Suprapubic skin (tissue), 4 donors: ENCODE measurements around the gene NHSL2. TPM values are rescaled to one million over a fixed set of nuclear protein-coding genes. Genes with fewer than 3 reads are reported as not detected.

ENCODE experiments used
- DNase-seq, 2 donors: peaks; one replicate each; pipeline ENCODE4 v3.0.0-alpha.2; 2019; ENCODE audit warnings: low spot score in 2 of 2
- H3K27ac ChIP-seq: fragments of 200-600 bp; sonication (generic); one replicate; pipeline ENCODE4 v1.5.1; 2019
- H3K27me3 ChIP-seq: fragments of 200-600 bp; sonication (generic); one replicate; pipeline ENCODE4 v1.5.1; 2019
- H3K36me3 ChIP-seq: fragments of 200-600 bp; sonication (generic); one replicate; pipeline ENCODE4 v1.5.1; 2019
- H3K4me1 ChIP-seq: fragments of 200-600 bp; sonication (generic); one replicate; pipeline ENCODE4 v1.5.1; 2019
- H3K4me3 ChIP-seq: fragments of 200-600 bp; sonication (generic); one replicate; pipeline ENCODE4 v1.5.1; 2019; ENCODE audit warnings: mild to moderate bottlenecking
- H3K9me3 ChIP-seq: fragments of 200-600 bp; sonication (generic); one replicate; pipeline ENCODE4 v1.5.1; 2019
- EP300 ChIP-seq: sonication (generic); formaldehyde crosslinking; IDR thresholded peaks from one replicate; pipeline ENCODE4 v1.6.1; 2017; ENCODE audit warnings: antibody characterized with exemption
- POLR2A ChIP-seq, 2 donors: fragments of 450-650 bp; IDR thresholded peaks; one replicate each; pipeline ENCODE4 v1.6.1; 2017; ENCODE audit warnings: antibody characterized with exemption in 2 of 2, mild to moderate bottlenecking in 2 of 2, moderate library complexity in 2 of 2
- POLR2AphosphoS5 ChIP-seq, 3 donors: sonication (generic); formaldehyde crosslinking; IDR thresholded peaks; one replicate each; pipeline ENCODE4 v1.6.1; 2017; ENCODE audit warnings: antibody characterized with exemption in 3 of 3
- WGBS: methylation state at CpG from one replicate; pipeline ENCODE4 v1.1.5; 2018; 5-methylcytosine and 5-hydroxymethylcytosine counted together
- total RNA-seq, 4 donors: library from RNA; depleted of rRNA; stranded (reverse); fragments of >200 nt; gene quantifications; one replicate each; pipeline ENCODE4 v1.1.0, GENCODE V29; 2016
- TF ChIP-seq, protein P1 (sequence below), 2 donors: fragments of 200-600 bp in 1 of 2; fragments of 450-650 bp in 1 of 2; sonication (generic) in 1 of 2; IDR thresholded peaks; one replicate each; pipeline ENCODE4 v1.5.1; 2016 to 2019; ENCODE audit warnings: antibody characterized with exemption in 2 of 2, mild to moderate bottlenecking in 1 of 2, moderate library complexity in 1 of 2

NHSL2 gene
- total RNA-seq, 4 donors from 2014 or later = 2.0 to 4.7 (median 3.0) TPM

DNA sequence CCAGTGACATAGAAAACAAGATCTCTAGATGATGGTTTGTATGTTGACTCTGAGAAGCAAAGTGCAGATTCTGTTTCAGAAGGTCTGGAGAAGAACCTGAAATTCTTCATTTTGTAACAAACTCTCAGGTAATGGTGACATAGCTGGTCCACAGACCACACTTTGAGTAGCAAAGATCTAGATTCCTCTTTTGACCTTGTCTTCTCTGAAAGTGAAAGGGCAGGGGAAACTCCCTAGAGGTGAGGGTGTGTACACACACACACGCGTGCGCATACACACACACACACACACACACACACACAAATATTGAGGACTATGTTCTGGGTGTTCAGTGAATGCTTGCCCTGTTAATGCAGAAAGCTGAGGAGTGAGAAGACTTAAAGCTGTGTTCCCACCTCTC lies 110.1 kb downstream of the NHSL2 start:
- no peak for DNase-seq
- H3K27ac ChIP-seq = no peak overlapping the region
- no peak overlapping the region for H3K4me3 ChIP-seq
- no peaks in the 10 kb centered on the region for H3K27me3 ChIP-seq
- no peak for TF ChIP-seq POLR2AphosphoS5 (IDR thresholded peaks at IDR 0.05)
- TF ChIP-seq, protein P1, sequence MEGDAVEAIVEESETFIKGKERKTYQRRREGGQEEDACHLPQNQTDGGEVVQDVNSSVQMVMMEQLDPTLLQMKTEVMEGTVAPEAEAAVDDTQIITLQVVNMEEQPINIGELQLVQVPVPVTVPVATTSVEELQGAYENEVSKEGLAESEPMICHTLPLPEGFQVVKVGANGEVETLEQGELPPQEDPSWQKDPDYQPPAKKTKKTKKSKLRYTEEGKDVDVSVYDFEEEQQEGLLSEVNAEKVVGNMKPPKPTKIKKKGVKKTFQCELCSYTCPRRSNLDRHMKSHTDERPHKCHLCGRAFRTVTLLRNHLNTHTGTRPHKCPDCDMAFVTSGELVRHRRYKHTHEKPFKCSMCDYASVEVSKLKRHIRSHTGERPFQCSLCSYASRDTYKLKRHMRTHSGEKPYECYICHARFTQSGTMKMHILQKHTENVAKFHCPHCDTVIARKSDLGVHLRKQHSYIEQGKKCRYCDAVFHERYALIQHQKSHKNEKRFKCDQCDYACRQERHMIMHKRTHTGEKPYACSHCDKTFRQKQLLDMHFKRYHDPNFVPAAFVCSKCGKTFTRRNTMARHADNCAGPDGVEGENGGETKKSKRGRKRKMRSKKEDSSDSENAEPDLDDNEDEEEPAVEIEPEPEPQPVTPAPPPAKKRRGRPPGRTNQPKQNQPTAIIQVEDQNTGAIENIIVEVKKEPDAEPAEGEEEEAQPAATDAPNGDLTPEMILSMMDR (IDR thresholded peaks at IDR 0.05) = no peak
- no peak for TF ChIP-seq POLR2A (IDR thresholded peaks at IDR 0.05)
- no peak for TF ChIP-seq EP300
- peaks cover 11% of the 10 kb centered on the region for H3K4me1 ChIP-seq
- H3K36me3 ChIP-seq = no peaks in the 10 kb centered on the region
- H3K9me3 ChIP-seq = no peaks in the 10 kb centered on the region
- WGBS = 86% methylated on average over 3 of the region's 3 CpGs

DNA sequence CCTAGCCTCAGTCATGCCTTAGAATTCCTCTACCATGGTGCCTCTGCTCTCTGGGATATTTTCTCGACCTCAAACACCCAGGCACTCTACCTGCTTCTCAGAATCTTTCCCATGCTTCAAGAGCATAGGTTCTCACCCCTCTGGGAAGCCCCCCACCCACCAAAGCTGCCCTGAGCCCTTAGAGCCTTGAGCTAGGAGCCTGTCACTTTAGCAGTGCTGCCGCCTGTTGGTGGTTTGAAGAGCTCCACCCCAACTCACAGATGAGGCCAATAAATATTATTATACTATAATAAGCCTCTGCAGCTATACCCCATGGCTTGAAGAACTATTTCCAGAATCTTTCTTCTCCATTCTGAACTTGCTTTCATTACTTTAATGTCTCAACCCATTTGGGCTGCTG lies 111.3 kb downstream of the NHSL2 start:
- H3K27ac ChIP-seq = no peak overlapping the region
- H3K27me3 ChIP-seq = no peaks in the 10 kb centered on the region
- 36% methylated on average over 2 of the region's 2 CpGs for WGBS
- no peaks in the 10 kb centered on the region for H3K36me3 ChIP-seq
- peaks cover 11% of the 10 kb centered on the region for H3K4me1 ChIP-seq
- no peaks in the 10 kb centered on the region for H3K9me3 ChIP-seq
- no peak for TF ChIP-seq EP300
- no peak for TF ChIP-seq POLR2AphosphoS5 (IDR thresholded peaks at IDR 0.05)
- TF ChIP-seq POLR2A (IDR thresholded peaks at IDR 0.05) = no peak
- TF ChIP-seq, protein P1 (IDR thresholded peaks at IDR 0.05) = no peak
- no peak overlapping the region for H3K4me3 ChIP-seq
- no peak for DNase-seq

DNA sequence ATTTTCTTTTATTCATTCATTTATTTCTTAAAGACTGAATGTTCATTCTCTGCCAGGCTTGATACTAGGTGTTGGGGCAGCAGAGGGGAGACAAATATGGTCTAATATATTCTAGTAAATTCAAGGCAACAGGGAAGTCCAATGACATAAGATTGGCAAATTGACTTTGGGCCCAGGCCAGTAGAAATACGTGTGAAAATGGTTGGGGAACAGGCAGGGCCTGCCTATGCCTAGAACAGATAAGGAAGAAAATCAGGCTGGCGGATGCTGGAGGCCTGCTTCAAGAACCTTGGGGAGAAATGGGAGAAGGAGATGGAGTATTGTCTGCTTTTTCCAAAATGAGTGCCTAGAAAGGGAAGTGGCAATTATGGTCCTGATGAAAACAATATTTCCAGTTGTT lies 112.4 kb downstream of the NHSL2 start:
- Histone ChIP-seq H3K27me3 (no peaks in the 10 kb centered on the region), H3K27ac (no peak overlapping the region), H3K9me3 (no peaks in the 10 kb centered on the region), H3K4me3 (no peak overlapping the region), H3K4me1 (peaks cover 11% of the 10 kb centered on the region), H3K36me3 (no peaks in the 10 kb centered on the region)
- no peak for DNase-seq
- 53% methylated on average over 2 of the region's 2 CpGs for WGBS
- TF ChIP-seq, protein P1 (IDR thresholded peaks at IDR 0.05) = no peak
- no peak for TF ChIP-seq EP300
- no peak for TF ChIP-seq POLR2A (IDR thresholded peaks at IDR 0.05)
- no peak for TF ChIP-seq POLR2AphosphoS5 (IDR thresholded peaks at IDR 0.05)

DNA sequence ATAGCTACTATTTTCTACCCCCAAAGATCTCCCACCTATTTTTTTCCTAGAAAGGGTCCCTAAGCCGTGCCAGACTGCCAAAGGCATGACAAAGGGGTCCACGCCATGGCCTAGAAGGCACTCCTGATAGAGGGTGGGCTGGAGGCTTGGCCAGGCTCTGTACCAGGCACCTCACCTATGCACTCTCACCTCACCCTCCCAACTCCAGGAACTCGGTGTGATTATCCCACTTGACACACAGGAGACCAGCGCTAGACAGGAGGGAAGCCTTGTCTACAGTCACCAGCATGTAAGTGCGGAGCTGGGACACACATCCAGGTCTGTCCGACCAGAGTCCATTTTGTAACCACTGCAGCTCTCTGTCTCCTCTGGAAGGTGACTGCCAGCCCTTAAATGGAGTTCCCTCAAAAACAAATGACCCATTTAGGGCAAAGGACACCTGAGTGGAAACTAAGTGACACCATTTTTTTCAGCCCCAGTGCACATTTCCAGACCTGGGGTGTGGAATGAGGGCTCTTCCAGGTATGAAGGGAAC lies 114.7 kb downstream of the NHSL2 start:
- no peak for TF ChIP-seq EP300
- TF ChIP-seq POLR2A (IDR thresholded peaks at IDR 0.05) = no peak
- TF ChIP-seq, protein P1 (IDR thresholded peaks at IDR 0.05) = no peak
- TF ChIP-seq POLR2AphosphoS5 (IDR thresholded peaks at IDR 0.05) = no peak
- 80% methylated on average over 6 of the region's 6 CpGs for WGBS
- peaks cover 3% of the 10 kb centered on the region for H3K4me1 ChIP-seq
- no peak for DNase-seq
- H3K4me3 ChIP-seq = no peak overlapping the region
- H3K36me3 ChIP-seq = no peaks in the 10 kb centered on the region
- no peaks in the 10 kb centered on the region for H3K9me3 ChIP-seq
- H3K27ac ChIP-seq = no peak overlapping the region
- no peaks in the 10 kb centered on the region for H3K27me3 ChIP-seq

DNA sequence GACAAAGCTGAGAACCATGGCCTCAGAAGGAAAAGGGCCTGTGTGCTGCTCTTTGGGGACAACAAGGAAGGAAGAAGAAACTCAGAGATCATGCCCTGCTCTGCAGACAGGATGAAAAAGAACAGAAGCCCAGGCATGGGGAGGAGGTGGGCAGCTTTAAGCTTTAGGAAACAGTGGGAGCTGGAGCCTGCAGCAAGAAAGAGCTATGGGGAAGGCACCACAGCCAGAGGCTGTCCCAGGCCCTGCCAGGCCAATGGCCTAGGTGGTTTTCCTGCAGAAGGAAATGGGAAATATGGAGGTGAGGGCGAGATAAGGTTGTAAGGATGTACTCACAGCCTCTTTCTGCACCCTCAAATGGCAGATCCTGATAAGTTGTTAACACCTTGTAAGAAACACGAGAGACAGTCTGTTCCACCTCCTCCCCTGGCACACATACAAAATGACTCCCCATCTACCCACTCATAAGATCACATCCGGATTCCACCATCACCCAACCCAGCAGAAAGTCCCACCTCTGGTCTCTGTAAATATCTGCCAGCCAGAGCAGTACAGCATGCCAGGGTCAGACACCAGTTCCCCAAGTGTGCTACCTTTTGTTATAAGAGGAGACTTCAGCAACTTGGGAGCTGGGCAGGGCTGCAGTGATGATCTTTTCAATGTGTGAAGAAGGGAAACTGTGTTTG lies 115.8 kb downstream of the NHSL2 start:
- no peaks in the 10 kb centered on the region for H3K9me3 ChIP-seq
- no peaks in the 10 kb centered on the region for H3K36me3 ChIP-seq
- no peak overlapping the region for H3K4me3 ChIP-seq
- DNase-seq = no peak
- H3K4me1 ChIP-seq = peaks cover 3% of the 10 kb centered on the region
- no peak for TF ChIP-seq EP300
- TF ChIP-seq POLR2A (IDR thresholded peaks at IDR 0.05) = no peak
- TF ChIP-seq, protein P1 (IDR thresholded peaks at IDR 0.05) = no peak
- no peak for TF ChIP-seq POLR2AphosphoS5 (IDR thresholded peaks at IDR 0.05)
- no peak overlapping the region for H3K27ac ChIP-seq
- no peaks in the 10 kb centered on the region for H3K27me3 ChIP-seq
- 56% methylated on average over 3 of the region's 3 CpGs for WGBS
